GM23248 (cell line): ENCODE data around the gene LAMA4.

Experiments
- EZH2 ChIP-seq: fragments of 200-600 bp; sonication (generic); IDR thresholded peaks from 2 replicates; pipeline ENCODE4 v1.6.1; 2018; ENCODE audit warnings: antibody characterized with exemption, mild to moderate bottlenecking; ENCODE audit not compliant: insufficient read depth, poor library complexity, severe bottlenecking
- EZH2phosphoT487 ChIP-seq: fragments of 200-600 bp; sonication (generic); IDR thresholded peaks from 2 replicates; pipeline ENCODE4 v1.6.1; 2018; ENCODE audit warnings: antibody characterized with exemption, moderate library complexity, mild to moderate bottlenecking, low read depth; ENCODE audit not compliant: insufficient read depth

- TF ChIP-seq EZH2phosphoT487 = no peak
- TF ChIP-seq EZH2 = no peak
Measured at GRCh38 chr6:112227992-112228391, 26.4 kb downstream of the LAMA4 start.
